Endodermal cell (in vitro differentiated cells): Measurements from ENCODE around the gene NEDD8. TPM values are rescaled to one million over a fixed set of nuclear protein-coding genes. Genes with fewer than 3 reads are reported as not detected.
"Not testable (repeated sequence)": the region's sequence is repeated elsewhere in the genome, so short reads cannot be mapped to it uniquely, and the experiment has no call there.

Experiments used
- DNase-seq: peaks from one replicate; pipeline ENCODE4 v3.0.0-alpha.2; 2017
- H3K27ac ChIP-seq: 2 replicates; pipeline ENCODE4 v1.5.1; 2013; ENCODE audit warnings: mild to moderate bottlenecking, low read depth, low read length, moderate library complexity
- H3K27me3 ChIP-seq: 2 replicates; pipeline ENCODE4 v1.6.1; 2013; ENCODE audit warnings: mild to moderate bottlenecking, low read length, moderate library complexity; ENCODE audit not compliant: insufficient read depth, control insufficient read depth, poor library complexity, severe bottlenecking
- H3K36me3 ChIP-seq: 2 replicates; pipeline ENCODE4 v1.7.0; 2013; ENCODE audit warnings: mild to moderate bottlenecking, low read length, moderate library complexity; ENCODE audit not compliant: control insufficient read depth, insufficient read depth
- H3K4me1 ChIP-seq: one replicate; pipeline ENCODE4 v1.7.0; 2013; ENCODE audit warnings: low read length; ENCODE audit not compliant: control insufficient read depth, insufficient read depth
- H3K4me3 ChIP-seq: 2 replicates; pipeline ENCODE4 v1.5.1; 2013; ENCODE audit warnings: mild to moderate bottlenecking, low read length, moderate library complexity
- H3K9ac ChIP-seq: 2 replicates; pipeline ENCODE4 v1.6.1; 2013; ENCODE audit warnings: mild to moderate bottlenecking, low read length, moderate library complexity; ENCODE audit not compliant: poor library complexity, severe bottlenecking; ENCODE audit errors: extremely low read depth
- H3K9me3 ChIP-seq: 2 replicates; pipeline ENCODE4 v1.6.1; 2013; ENCODE audit warnings: mild to moderate bottlenecking, low read length, moderate library complexity; ENCODE audit not compliant: control insufficient read depth
- H3K27ac Mint-ChIP-seq: 2 replicates; pipeline ENCODE4 v1.8.0; 2020; ENCODE audit warnings: mixed read lengths
- H3K27me3 Mint-ChIP-seq: 2 replicates; pipeline ENCODE4 v1.8.0; 2021; ENCODE audit warnings: mild to moderate bottlenecking, mixed read lengths; ENCODE audit not compliant: insufficient read depth
- H3K36me3 Mint-ChIP-seq: 2 replicates; pipeline ENCODE4 v1.8.0; 2020; ENCODE audit warnings: low read depth, mixed read lengths
- H3K4me1 Mint-ChIP-seq: 2 replicates; pipeline ENCODE4 v1.8.0; 2020; ENCODE audit warnings: mixed read lengths
- H3K4me3 Mint-ChIP-seq: 2 replicates; pipeline ENCODE4 v1.8.0; 2020; ENCODE audit warnings: mild to moderate bottlenecking, moderate library complexity, mixed read lengths
- H3K9me3 Mint-ChIP-seq: 2 replicates; pipeline ENCODE4 v1.8.0; 2020; ENCODE audit warnings: mild to moderate bottlenecking, mixed read lengths
- CTCF ChIP-seq: fragments of 200-600 bp; sonication (generic); conservative IDR thresholded peaks from 2 replicates; pipeline ENCODE4 v1.5.0; 2021; ENCODE audit warnings: antibody characterized with exemption, mild to moderate bottlenecking
- WGBS, 2 experiments: methylation state at CpG; one replicate each; pipeline versions ENCODE4 v1.1.5 to v1.1.7; 2013; ENCODE audit warnings: missing lambda C conversion rate in 2 of 2, mixed read lengths in 1 of 2; ENCODE audit not compliant: insufficient coverage in 1 of 2, insufficient read length in 1 of 2; 5-methylcytosine and 5-hydroxymethylcytosine counted together
- total RNA-seq, 2 donors: library from RNA; stranded (reverse); fragmentation: NEBNext Ultra II Directional in 1 of 2; extraction: Animal tissue kit (Norgen Biotek cat#: 25700) in 1 of 2; gene quantifications; 2 replicates in 1 of 2; 3 replicates in 1 of 2; pipeline ENCODE4 v1.2.1, GENCODE V29; 2021

NEDD8 gene
- total RNA-seq, 2 donors from 2014 or later = 210 to 267 TPM

DNA sequence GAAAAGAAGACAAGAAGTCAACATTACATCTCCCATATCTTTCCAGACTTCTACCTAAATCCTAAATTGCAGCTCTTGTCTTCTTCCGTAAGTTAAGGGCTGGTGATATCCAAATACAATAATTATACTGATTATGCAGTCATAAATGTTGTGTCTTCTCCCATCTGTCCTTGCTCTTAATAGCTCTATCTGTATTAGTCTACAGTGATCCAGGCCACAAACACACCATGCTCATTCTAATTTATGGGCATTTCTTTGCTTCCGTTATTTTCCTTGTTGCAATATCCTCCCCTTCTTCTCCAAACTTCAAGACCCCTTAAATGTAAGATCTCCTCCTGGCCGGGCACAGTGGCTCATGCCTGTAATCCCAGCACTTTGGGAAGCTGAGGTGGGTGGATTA, 12.6 kb downstream of the NEDD8 start:
- no peaks in the 10 kb centered on the region for H3K9me3 ChIP-seq
- no peak for DNase-seq
- no peaks in the 10 kb centered on the region for H3K27me3 ChIP-seq
- 62% methylated on average over 3 of the region's 3 CpGs; no CpG with 5 or more reads in 1 of the 2 experiments for WGBS, 2 experiments
- H3K4me1 ChIP-seq = no peaks in the 10 kb centered on the region
- H3K4me3 Mint-ChIP-seq = no peak overlapping the region
- H3K27ac ChIP-seq = no peak overlapping the region
- H3K4me3 ChIP-seq = no peak overlapping the region
- H3K9ac ChIP-seq = no peak overlapping the region
- peaks cover 18% of the 10 kb centered on the region for H3K36me3 ChIP-seq
- peaks cover 11% of the 10 kb centered on the region for H3K36me3 Mint-ChIP-seq
- H3K4me1 Mint-ChIP-seq = peaks cover 6% of the 10 kb centered on the region
- TF ChIP-seq CTCF = no peak
- no peaks in the 10 kb centered on the region for H3K27me3 Mint-ChIP-seq
- H3K27ac Mint-ChIP-seq = no peak overlapping the region
- no peaks in the 10 kb centered on the region for H3K9me3 Mint-ChIP-seq

DNA sequence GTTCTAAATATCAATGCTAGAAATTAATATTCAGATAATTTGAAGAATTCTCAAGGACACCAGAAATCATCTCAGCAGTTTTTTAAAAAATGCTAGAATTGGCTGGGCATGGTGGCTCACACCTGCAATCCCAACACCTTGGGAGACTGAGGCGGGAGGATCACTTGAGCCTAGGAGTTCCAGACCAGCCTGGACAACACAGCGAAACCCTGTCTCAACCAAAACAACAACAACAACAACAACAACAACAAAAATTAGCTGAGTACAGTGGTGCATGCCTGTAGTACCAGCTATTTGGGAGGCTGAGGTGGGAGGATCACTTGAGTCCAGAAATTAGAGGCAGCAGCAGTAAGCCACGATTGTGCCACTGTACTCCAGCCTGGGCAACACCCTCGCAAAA, 13.1 kb downstream of the NEDD8 start:
- H3K4me3 ChIP-seq = no peak overlapping the region
- Mint-ChIP-seq H3K27ac (no peak overlapping the region), H3K4me1 (peaks cover 10% of the 10 kb centered on the region), H3K27me3 (no peaks in the 10 kb centered on the region), H3K36me3 (peaks cover 9% of the 10 kb centered on the region), H3K9me3 (no peaks in the 10 kb centered on the region), H3K4me3 (no peak overlapping the region)
- WGBS, 2 experiments = 92% methylated on average over 3 of the region's 4 CpGs; no CpG with 5 or more reads in 1 of the 2 experiments
- H3K4me1 ChIP-seq = no peaks in the 10 kb centered on the region
- no peak overlapping the region for H3K9ac ChIP-seq
- no peak for TF ChIP-seq CTCF
- H3K36me3 ChIP-seq = peaks cover 15% of the 10 kb centered on the region
- no peaks in the 10 kb centered on the region for H3K9me3 ChIP-seq
- H3K27me3 ChIP-seq = no peaks in the 10 kb centered on the region
- H3K27ac ChIP-seq = no peak overlapping the region
- no peak for DNase-seq

GRCh38 chr14:24216876-24217275, 15.3 kb downstream of the NEDD8 start:
- H3K4me3 ChIP-seq, H3K4me3 Mint-ChIP-seq, H3K9me3 Mint-ChIP-seq, DNase-seq, H3K9me3 ChIP-seq, H3K4me1 ChIP-seq, H3K27ac ChIP-seq, H3K27me3 Mint-ChIP-seq, H3K27ac Mint-ChIP-seq, H3K36me3 Mint-ChIP-seq, H3K27me3 ChIP-seq, H3K9ac ChIP-seq: not testable (repeated sequence)
- peaks cover 16% of the 10 kb centered on the region for H3K4me1 Mint-ChIP-seq
- peaks cover 15% of the 10 kb centered on the region for H3K36me3 ChIP-seq
- WGBS, 2 experiments = no CpG with 5 or more reads among the region's 1 CpG

GRCh38 chr14:24216345-24216699, 15.8 kb downstream of the NEDD8 start:
- Histone ChIP-seq H3K27me3 (no peaks in the 10 kb centered on the region), H3K36me3 (peaks cover 20% of the 10 kb centered on the region), H3K4me3 (no peak overlapping the region), H3K27ac (no peak overlapping the region), H3K4me1 (peaks cover 3% of the 10 kb centered on the region), H3K9ac (no peak overlapping the region), H3K9me3 (no peaks in the 10 kb centered on the region)
- TF ChIP-seq CTCF = no peak
- H3K9me3 Mint-ChIP-seq = no peaks in the 10 kb centered on the region
- DNase-seq = no peak
- H3K27ac Mint-ChIP-seq = peak overlapping the region; percentile 96
- H3K4me1 Mint-ChIP-seq = peaks cover 16% of the 10 kb centered on the region
- H3K36me3 Mint-ChIP-seq = peaks cover 13% of the 10 kb centered on the region
- 92 to 94% methylated on average over 1 to 2 of the region's 2 CpGs for WGBS, 2 experiments
- peak overlapping the region; percentile 92 for H3K4me3 Mint-ChIP-seq
- H3K27me3 Mint-ChIP-seq = no peaks in the 10 kb centered on the region
